Measurements from ENCODE around the gene TMEM212.
A peak's percentile ranks its signal among the peaks of the same experiment; 100 is the strongest.
"Not testable (repeated sequence)": the region's sequence is repeated elsewhere in the genome, so short reads cannot be mapped to it uniquely, and the experiment has no call there.

Gene TMEM212

GRCh38 chr3:171896316-171896715 is 53.2 kb downstream of the TMEM212 start:
- no peak for TF ChIP-seq CTCF (IDR thresholded peaks at IDR 0.05; ENCODE audit: low read depth, low read length)
- H3K4me3 ChIP-seq (replicated peaks in 1 of 2; ENCODE audit: low read depth in 2 of 2, low read length in 2 of 2) = no peak overlapping the region
- no peak for DNase-seq (ENCODE audit: low read depth in 2 of 2)

- DNase-seq (ENCODE audit: low read depth in 2 of 2) = no peak
- no peak for TF ChIP-seq CTCF (IDR thresholded peaks at IDR 0.05; ENCODE audit: low read depth, low read length)
- no peak overlapping the region for H3K4me3 ChIP-seq (replicated peaks in 1 of 2; ENCODE audit: low read depth in 2 of 2, low read length in 2 of 2)
These were observed 55.0 kb downstream of the TMEM212 start for GRCh38 chr3:171898192-171898591.

DNA sequence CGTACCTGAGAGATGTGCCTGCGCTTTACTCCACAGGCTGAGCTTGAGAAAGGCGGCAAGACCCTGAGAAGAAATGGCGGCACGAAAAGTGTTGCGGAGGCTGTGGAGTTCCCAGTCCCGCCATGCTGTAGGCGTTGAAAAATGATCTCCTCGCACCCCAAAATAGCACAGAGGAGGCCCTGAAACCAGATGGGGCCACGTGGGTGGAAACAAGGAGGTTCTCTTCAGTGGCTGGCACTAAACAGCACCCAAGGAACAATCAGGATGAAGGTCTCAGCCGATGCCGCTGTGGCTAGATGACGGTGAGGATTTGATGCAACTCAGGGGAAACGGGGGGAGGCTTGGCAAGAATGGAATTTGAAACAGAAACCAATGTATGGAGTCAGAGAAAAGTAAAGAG is 57.3 kb downstream of the TMEM212 start:
- no peak for DNase-seq (ENCODE audit: low read depth in 2 of 2)
- no peak for TF ChIP-seq CTCF (IDR thresholded peaks at IDR 0.05; ENCODE audit: low read depth, low read length)
- no peak overlapping the region for H3K4me3 ChIP-seq (replicated peaks in 1 of 2; ENCODE audit: low read depth in 2 of 2, low read length in 2 of 2)

GRCh38 chr3:171901615-171902312 is 58.6 kb downstream of the TMEM212 start:
- H3K4me3 ChIP-seq (replicated peaks in 1 of 2; ENCODE audit: low read depth in 2 of 2, low read length in 2 of 2) = no peak overlapping the region
- no peak for TF ChIP-seq CTCF (IDR thresholded peaks at IDR 0.05; ENCODE audit: low read depth, low read length)
- peak in 1 of 2 donors; percentile 17 for DNase-seq (ENCODE audit: low read depth in 2 of 2)

DNA sequence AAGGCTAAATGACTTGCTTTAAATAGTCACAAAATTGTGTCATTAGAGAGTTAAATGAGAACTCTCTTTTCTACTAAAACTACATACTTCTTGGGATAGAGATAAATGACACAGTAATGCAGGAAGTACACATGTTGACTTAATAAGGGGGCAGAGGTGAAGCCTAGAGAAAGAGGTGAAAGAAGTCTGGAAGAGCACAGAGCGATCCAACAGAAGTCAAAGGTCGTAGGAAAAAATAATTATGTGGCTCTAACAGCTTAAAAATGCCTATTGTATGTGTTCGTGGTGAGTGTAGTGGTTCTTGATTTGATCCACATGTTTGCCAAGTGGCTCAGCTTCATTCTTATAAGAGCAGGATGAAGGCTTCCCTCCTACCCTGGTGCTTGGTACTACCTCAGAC is 61.7 kb downstream of the TMEM212 start:
- no peak for TF ChIP-seq CTCF (IDR thresholded peaks at IDR 0.05; ENCODE audit: low read depth, low read length)
- H3K4me3 ChIP-seq (replicated peaks in 1 of 2; ENCODE audit: low read depth in 2 of 2, low read length in 2 of 2) = no peak overlapping the region
- peak; percentile 1 to 43 for DNase-seq (ENCODE audit: low read depth in 2 of 2)

DNA sequence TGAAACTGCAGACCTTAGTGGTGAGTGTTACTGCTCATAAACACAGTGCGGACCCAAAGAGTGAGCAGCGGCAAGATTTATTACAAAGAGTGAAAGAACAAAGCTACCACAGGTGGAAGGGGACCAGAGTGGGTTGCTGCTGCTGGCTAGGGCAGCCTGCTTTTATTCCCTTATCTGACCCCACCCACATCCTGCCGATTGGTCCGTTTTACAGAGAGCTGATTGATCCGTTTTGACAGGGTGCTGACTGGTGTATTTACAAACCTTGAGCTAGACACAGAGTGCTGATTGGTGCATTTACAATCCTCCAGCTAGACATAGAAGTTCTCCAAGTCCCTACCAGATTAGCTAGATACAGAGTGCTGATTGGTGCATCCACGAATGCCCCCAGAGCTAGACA is 63.4 kb downstream of the TMEM212 start:
- not testable (repeated sequence) for DNase-seq (ENCODE audit: low read depth in 2 of 2)

GRCh38 chr3:171906951-171907676 is 64.0 kb downstream of the TMEM212 start:
- H3K4me3 ChIP-seq (replicated peaks in 1 of 2; ENCODE audit: low read depth in 2 of 2, low read length in 2 of 2) = no peak overlapping the region
- TF ChIP-seq CTCF (IDR thresholded peaks at IDR 0.05; ENCODE audit: low read depth, low read length) = no peak
- no peak for DNase-seq (ENCODE audit: low read depth in 2 of 2)

More for the DNA sequence above, 63.4 kb downstream of the TMEM212 start:
- H3K4me3 ChIP-seq (replicated peaks in 1 of 2; ENCODE audit: low read depth in 2 of 2, low read length in 2 of 2) = not testable (repeated sequence)
